ENCODE data around the gene CEACAM1.
"Not testable (repeated sequence)": the region's sequence is repeated elsewhere in the genome, so short reads cannot be mapped to it uniquely, and the experiment has no call there.

Gene CEACAM1

GRCh38 chr19:42555317-42555716, 27.0 kb upstream of the CEACAM1 start:
- no peak for TF ChIP-seq CTCF (conservative IDR thresholded peaks at IDR 0.05; ENCODE audit: low read length)
- no peak for DNase-seq (ENCODE audit: low read depth)
- H3K4me3 ChIP-seq (ENCODE audit: low read length): no peak overlapping the region

- TF ChIP-seq CTCF (conservative IDR thresholded peaks at IDR 0.05; ENCODE audit: low read length): no peak
- DNase-seq (ENCODE audit: low read depth): no peak
- H3K4me3 ChIP-seq (ENCODE audit: low read length): no peak overlapping the region
Observed at GRCh38 chr19:42554046-42554575, 25.8 kb upstream of the CEACAM1 start.

GRCh38 chr19:42553292-42554045, 25.2 kb upstream of the CEACAM1 start:
- no peak for TF ChIP-seq CTCF (conservative IDR thresholded peaks at IDR 0.05; ENCODE audit: low read length)
- no peak overlapping the region for H3K4me3 ChIP-seq (ENCODE audit: low read length)
- peak; percentile 90 for DNase-seq (ENCODE audit: low read depth)

- TF ChIP-seq CTCF (conservative IDR thresholded peaks at IDR 0.05; ENCODE audit: low read length): no peak
- no peak overlapping the region for H3K4me3 ChIP-seq (ENCODE audit: low read length)
- no peak for DNase-seq (ENCODE audit: low read depth)
Observed at GRCh38 chr19:42552086-42553065, 24.1 kb upstream of the CEACAM1 start.

GRCh38 chr19:42550521-42550920, 22.2 kb upstream of the CEACAM1 start:
- not testable (repeated sequence) for H3K4me3 ChIP-seq (ENCODE audit: low read length); DNase-seq (ENCODE audit: low read depth)

- not testable (repeated sequence) for H3K4me3 ChIP-seq (ENCODE audit: low read length); DNase-seq (ENCODE audit: low read depth)
Observed at GRCh38 chr19:42549067-42549466, 20.8 kb upstream of the CEACAM1 start.

- H3K4me3 ChIP-seq (ENCODE audit: low read length): no peak overlapping the region
- DNase-seq (ENCODE audit: low read depth): no peak
- TF ChIP-seq CTCF (conservative IDR thresholded peaks at IDR 0.05; ENCODE audit: low read length): no peak
Observed at GRCh38 chr19:42548552-42548951, 20.3 kb upstream of the CEACAM1 start.
